Endodermal cell (in vitro differentiated cells): ENCODE results near the gene CDK2AP2. TPM values are rescaled to one million over a fixed set of nuclear protein-coding genes. Genes with fewer than 3 reads are reported as not detected.
"Not testable (repeated sequence)": the region's sequence is repeated elsewhere in the genome, so short reads cannot be mapped to it uniquely, and the experiment has no call there.

Source experiments
- DNase-seq: peaks from one replicate; pipeline ENCODE4 v3.0.0-alpha.2; 2017
- H3K27ac ChIP-seq: 2 replicates; pipeline ENCODE4 v1.5.1; 2013; ENCODE audit warnings: mild to moderate bottlenecking, low read depth, low read length, moderate library complexity
- H3K27me3 ChIP-seq: 2 replicates; pipeline ENCODE4 v1.6.1; 2013; ENCODE audit warnings: mild to moderate bottlenecking, low read length, moderate library complexity; ENCODE audit not compliant: insufficient read depth, control insufficient read depth, poor library complexity, severe bottlenecking
- H3K36me3 ChIP-seq: 2 replicates; pipeline ENCODE4 v1.7.0; 2013; ENCODE audit warnings: mild to moderate bottlenecking, low read length, moderate library complexity; ENCODE audit not compliant: control insufficient read depth, insufficient read depth
- H3K4me1 ChIP-seq: one replicate; pipeline ENCODE4 v1.7.0; 2013; ENCODE audit warnings: low read length; ENCODE audit not compliant: control insufficient read depth, insufficient read depth
- H3K4me3 ChIP-seq: 2 replicates; pipeline ENCODE4 v1.5.1; 2013; ENCODE audit warnings: mild to moderate bottlenecking, low read length, moderate library complexity
- H3K9ac ChIP-seq: 2 replicates; pipeline ENCODE4 v1.6.1; 2013; ENCODE audit warnings: mild to moderate bottlenecking, low read length, moderate library complexity; ENCODE audit not compliant: poor library complexity, severe bottlenecking; ENCODE audit errors: extremely low read depth
- H3K9me3 ChIP-seq: 2 replicates; pipeline ENCODE4 v1.6.1; 2013; ENCODE audit warnings: mild to moderate bottlenecking, low read length, moderate library complexity; ENCODE audit not compliant: control insufficient read depth
- H3K27ac Mint-ChIP-seq: 2 replicates; pipeline ENCODE4 v1.8.0; 2020; ENCODE audit warnings: mixed read lengths
- H3K27me3 Mint-ChIP-seq: 2 replicates; pipeline ENCODE4 v1.8.0; 2021; ENCODE audit warnings: mild to moderate bottlenecking, mixed read lengths; ENCODE audit not compliant: insufficient read depth
- H3K36me3 Mint-ChIP-seq: 2 replicates; pipeline ENCODE4 v1.8.0; 2020; ENCODE audit warnings: low read depth, mixed read lengths
- H3K4me1 Mint-ChIP-seq: 2 replicates; pipeline ENCODE4 v1.8.0; 2020; ENCODE audit warnings: mixed read lengths
- H3K4me3 Mint-ChIP-seq: 2 replicates; pipeline ENCODE4 v1.8.0; 2020; ENCODE audit warnings: mild to moderate bottlenecking, moderate library complexity, mixed read lengths
- H3K9me3 Mint-ChIP-seq: 2 replicates; pipeline ENCODE4 v1.8.0; 2020; ENCODE audit warnings: mild to moderate bottlenecking, mixed read lengths
- whole genome bisulfite sequencing, 2 experiments: methylation state at CpG; one replicate each; pipeline versions ENCODE4 v1.1.5 to v1.1.7; 2013; ENCODE audit warnings: missing lambda C conversion rate in 2 of 2, mixed read lengths in 1 of 2; ENCODE audit not compliant: insufficient coverage in 1 of 2, insufficient read length in 1 of 2; 5-methylcytosine and 5-hydroxymethylcytosine counted together
- total RNA-seq, 2 donors: library from RNA; stranded (reverse); fragmentation: NEBNext Ultra II Directional in 1 of 2; extraction: Animal tissue kit (Norgen Biotek cat#: 25700) in 1 of 2; gene quantifications; 2 replicates in 1 of 2; 3 replicates in 1 of 2; pipeline ENCODE4 v1.2.1, GENCODE V29; 2021
- TF ChIP-seq, protein P1 (sequence below): fragments of 200-600 bp; sonication (generic); conservative IDR thresholded peaks from 2 replicates; pipeline ENCODE4 v1.5.0; 2021; ENCODE audit warnings: antibody characterized with exemption, mild to moderate bottlenecking

Gene CDK2AP2
- total RNA-seq, 2 donors from 2014 or later, result 30.6 to 47.6 TPM

DNA sequence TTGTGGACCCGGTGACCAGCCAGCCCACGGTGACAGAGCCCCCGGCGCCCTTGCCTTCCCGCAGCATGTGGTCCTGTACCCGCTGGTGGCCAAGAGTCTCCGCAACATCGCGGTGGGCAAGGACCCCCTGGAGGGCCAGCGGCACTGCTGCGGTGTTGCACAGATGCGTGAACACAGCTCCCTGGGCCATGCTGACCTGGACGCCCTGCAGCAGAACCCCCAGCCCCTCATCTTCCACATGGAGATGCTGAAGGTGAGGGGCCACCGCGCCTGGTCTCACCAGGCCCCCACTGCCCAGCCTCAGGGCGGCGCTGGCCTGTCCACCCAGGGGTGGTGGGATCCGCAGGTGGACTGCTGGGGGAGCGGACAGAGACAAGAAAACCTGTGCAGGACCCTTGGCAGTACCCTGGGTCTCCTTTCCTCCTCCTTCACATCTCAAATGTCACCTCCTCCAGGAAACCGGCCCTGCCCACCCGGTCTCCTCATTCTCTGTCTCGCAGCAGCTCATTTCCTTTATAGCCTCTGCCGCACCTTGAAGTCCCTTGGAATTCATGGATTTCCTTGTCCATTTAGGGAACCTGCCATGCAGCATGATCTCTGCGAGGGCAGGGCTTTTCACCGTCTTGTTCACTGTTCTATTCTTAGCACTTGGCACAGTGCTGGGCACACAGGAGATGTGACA, 18.6 kb downstream of the CDK2AP2 start:
- H3K9ac ChIP-seq, result no peak overlapping the region
- 92% methylated on average over 17 to 25 of the region's 25 CpGs for WGBS, 2 experiments
- H3K4me3 ChIP-seq, result no peak overlapping the region
- Mint-ChIP-seq H3K36me3 (peaks cover 28% of the 10 kb centered on the region), H3K27me3 (peaks cover 5% of the 10 kb centered on the region), H3K4me1 (no peaks in the 10 kb centered on the region), H3K27ac (no peak overlapping the region), H3K4me3 (no peak overlapping the region), H3K9me3 (no peaks in the 10 kb centered on the region)
- H3K36me3 ChIP-seq, result peaks cover 11% of the 10 kb centered on the region
- H3K27me3 ChIP-seq, result no peaks in the 10 kb centered on the region
- no peaks in the 10 kb centered on the region for H3K9me3 ChIP-seq
- peak; percentile 43 for DNase-seq
- H3K27ac ChIP-seq, result no peak overlapping the region
- no peaks in the 10 kb centered on the region for H3K4me1 ChIP-seq
- TF ChIP-seq, protein P1, sequence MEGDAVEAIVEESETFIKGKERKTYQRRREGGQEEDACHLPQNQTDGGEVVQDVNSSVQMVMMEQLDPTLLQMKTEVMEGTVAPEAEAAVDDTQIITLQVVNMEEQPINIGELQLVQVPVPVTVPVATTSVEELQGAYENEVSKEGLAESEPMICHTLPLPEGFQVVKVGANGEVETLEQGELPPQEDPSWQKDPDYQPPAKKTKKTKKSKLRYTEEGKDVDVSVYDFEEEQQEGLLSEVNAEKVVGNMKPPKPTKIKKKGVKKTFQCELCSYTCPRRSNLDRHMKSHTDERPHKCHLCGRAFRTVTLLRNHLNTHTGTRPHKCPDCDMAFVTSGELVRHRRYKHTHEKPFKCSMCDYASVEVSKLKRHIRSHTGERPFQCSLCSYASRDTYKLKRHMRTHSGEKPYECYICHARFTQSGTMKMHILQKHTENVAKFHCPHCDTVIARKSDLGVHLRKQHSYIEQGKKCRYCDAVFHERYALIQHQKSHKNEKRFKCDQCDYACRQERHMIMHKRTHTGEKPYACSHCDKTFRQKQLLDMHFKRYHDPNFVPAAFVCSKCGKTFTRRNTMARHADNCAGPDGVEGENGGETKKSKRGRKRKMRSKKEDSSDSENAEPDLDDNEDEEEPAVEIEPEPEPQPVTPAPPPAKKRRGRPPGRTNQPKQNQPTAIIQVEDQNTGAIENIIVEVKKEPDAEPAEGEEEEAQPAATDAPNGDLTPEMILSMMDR, result no peak

DNA sequence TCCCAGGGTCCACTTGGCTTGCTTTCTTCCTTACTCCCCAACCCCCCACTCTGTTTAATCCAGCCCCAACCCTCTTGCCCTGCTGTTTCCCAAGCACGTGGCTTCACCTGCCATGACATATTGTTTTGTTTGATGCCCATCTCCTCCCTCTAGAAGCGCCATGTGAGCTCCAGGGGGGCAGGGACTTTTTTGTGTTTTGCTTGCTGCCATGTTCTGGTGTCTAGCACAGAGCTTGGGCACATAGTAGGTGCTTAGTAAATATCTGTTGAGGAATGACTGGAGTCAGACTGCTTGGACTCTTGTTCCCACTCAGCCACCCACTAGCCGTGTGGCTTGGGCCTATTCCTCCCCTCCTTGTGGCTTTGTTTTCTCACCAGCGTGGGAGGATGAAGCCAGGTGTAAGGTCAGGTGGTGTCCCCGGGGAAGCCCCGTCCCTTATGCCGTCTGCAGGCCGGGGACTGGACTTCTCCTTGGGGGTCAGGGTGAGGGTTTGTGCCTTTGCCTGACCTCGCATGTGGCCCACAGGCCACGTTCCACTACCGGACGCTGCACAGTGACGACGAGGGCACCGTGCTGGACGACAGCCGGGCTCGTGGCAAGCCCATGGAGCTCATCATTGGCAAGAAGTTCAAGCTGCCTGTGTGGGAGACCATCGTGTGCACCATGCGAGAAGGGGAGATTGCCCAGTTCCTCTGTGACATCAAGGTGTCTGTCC, 21.3 kb downstream of the CDK2AP2 start:
- DNase-seq, result no peak
- Mint-ChIP-seq H3K36me3 (peaks cover 21% of the 10 kb centered on the region), H3K27ac (no peak overlapping the region), H3K27me3 (peaks cover 19% of the 10 kb centered on the region), H3K4me3 (no peak overlapping the region), H3K4me1 (peaks cover 3% of the 10 kb centered on the region), H3K9me3 (peaks cover 3% of the 10 kb centered on the region)
- Histone ChIP-seq H3K27me3 (no peaks in the 10 kb centered on the region), H3K4me1 (no peaks in the 10 kb centered on the region), H3K4me3 (no peak overlapping the region), H3K36me3 (no peaks in the 10 kb centered on the region), H3K9ac (no peak overlapping the region), H3K9me3 (no peaks in the 10 kb centered on the region), H3K27ac (no peak overlapping the region)
- WGBS, 2 experiments, result 93 to 95% methylated on average over 14 to 20 of the region's 20 CpGs
- TF ChIP-seq, protein P1, result no peak

DNA sequence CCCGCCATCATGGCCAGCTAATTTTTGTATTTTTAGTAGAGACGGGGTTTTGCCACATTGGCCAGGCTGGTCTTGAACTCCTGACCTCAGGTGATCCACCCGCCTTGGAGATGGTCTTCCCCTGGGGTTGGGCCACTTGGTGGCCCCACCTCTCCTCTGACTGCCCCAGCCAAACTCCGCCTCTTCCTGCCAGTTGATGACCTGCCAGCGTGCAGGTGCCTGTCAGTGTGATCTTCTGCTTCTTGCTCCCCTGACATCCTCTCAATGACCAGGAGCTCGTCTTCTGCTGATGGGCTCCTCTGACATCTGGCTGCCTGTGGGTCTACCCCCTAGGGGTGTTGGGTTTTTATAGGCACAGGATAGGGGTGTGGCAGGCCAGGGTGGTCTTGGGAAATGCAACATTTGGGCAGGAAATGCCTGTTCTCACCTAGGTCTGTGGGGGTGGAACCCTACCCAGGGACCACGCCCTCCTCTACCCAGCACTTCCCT, 22.0 kb downstream of the CDK2AP2 start:
- not testable (repeated sequence) for H3K4me3 Mint-ChIP-seq, H3K27ac ChIP-seq, H3K9me3 Mint-ChIP-seq, H3K4me1 ChIP-seq, H3K9me3 ChIP-seq, H3K4me1 Mint-ChIP-seq, H3K27ac Mint-ChIP-seq, H3K36me3 ChIP-seq, H3K27me3 ChIP-seq, H3K9ac ChIP-seq, H3K4me3 ChIP-seq
- peaks cover 18% of the 10 kb centered on the region for H3K36me3 Mint-ChIP-seq
- DNase-seq, result peak; percentile 76
- 93 to 95% methylated on average over 6 to 7 of the region's 7 CpGs for WGBS, 2 experiments
- peaks cover 19% of the 10 kb centered on the region for H3K27me3 Mint-ChIP-seq
